IMR-90 (cell line): ENCODE data around the gene PDLIM4.

Source experiments
- CTCF ChIP-seq: conservative IDR thresholded peaks from 2 replicates; pipeline ENCODE4 v1.5.1; 2012; ENCODE audit warnings: mild to moderate bottlenecking, low read depth, low read length, improper control_type of control experiment
- ELK1 ChIP-seq: fragments of 150-350 bp; IDR thresholded peaks from 2 replicates; pipeline ENCODE4 v1.6.1; 2016; ENCODE audit warnings: low read depth, mild to moderate bottlenecking, low read length, moderate library complexity, borderline replicate concordance
- POLR2A ChIP-seq: IDR thresholded peaks from 2 replicates; pipeline ENCODE4 v1.6.1; 2012; ENCODE audit warnings: mild to moderate bottlenecking, low read depth, low read length
- SMC3 ChIP-seq: fragments of 150-350 bp; IDR thresholded peaks from 2 replicates; pipeline ENCODE4 v1.6.1; 2016; ENCODE audit warnings: low read depth, mild to moderate bottlenecking, antibody characterized with exemption, low read length, moderate library complexity

GRCh38 chr5:132297211-132297940 is 39.9 kb downstream of the PDLIM4 start:
- no peak for TF ChIP-seq ELK1
- TF ChIP-seq CTCF = no peak
- TF ChIP-seq SMC3 = no peak
- TF ChIP-seq POLR2A = no peak
